H1 (cell line): ENCODE data around the gene TMCC1. TPM values are rescaled to one million over a fixed set of nuclear protein-coding genes. Genes with fewer than 3 reads are reported as not detected.
A peak's percentile ranks its signal among the peaks of the same experiment; 100 is the strongest.

Experiments
- CTCF ChIA-PET: fragments of 300-600 bp; sonication (Branson Sonifier 250); formaldehyde crosslinking; loops from one replicate; lab custom pipeline; 2021; ENCODE audit not compliant: partially characterized antibody; lab: Charles Lee
- POLR2A ChIA-PET: fragments of 300-600 bp; sonication (Branson Sonifier 250); formaldehyde crosslinking; loops from one replicate; lab custom pipeline; 2021; ENCODE audit warnings: inconsistent platforms; ENCODE audit not compliant: partially characterized antibody; lab: Charles Lee
- DNase-seq, 2 experiments: peaks; one replicate each; pipeline versions ENCODE4 v3.0.0 to v3.0.0-alpha.2; 2010 to 2022; ENCODE audit warnings: low spot score in 2 of 2, low read depth in 1 of 2, mixed read lengths in 1 of 2
- FAIRE-seq: peaks from 2 replicates; lab custom pipeline; 2011; peaks lifted over from hg19 to GRCh38; lab: Jason Lieb, UNC
- H2AFZ ChIP-seq: 2 replicates; pipeline ENCODE4 v1.8.1; 2012; ENCODE audit warnings: low read length, inconsistent platforms
- H2AK5ac ChIP-seq: 2 replicates; pipeline ENCODE4 v1.6.1; 2013; ENCODE audit warnings: low read depth, low read length
- H2BK120ac ChIP-seq: replicated peaks from 2 replicates; pipeline ENCODE3; 2013; ENCODE audit warnings: low read depth, low read length, inconsistent platforms
- H2BK12ac ChIP-seq: 2 replicates; pipeline ENCODE4 v1.6.1; 2013; ENCODE audit warnings: low read depth, low read length
- H2BK15ac ChIP-seq: 2 replicates; pipeline ENCODE4 v1.6.1; 2013; ENCODE audit warnings: low read length
- H2BK20ac ChIP-seq: 2 replicates; pipeline ENCODE4 v1.6.1; 2013; ENCODE audit warnings: low read length
- H2BK5ac ChIP-seq: 2 replicates; pipeline ENCODE4 v1.6.1; 2013; ENCODE audit warnings: low read depth, low read length
- H3K14ac ChIP-seq: 2 replicates; pipeline ENCODE4 v1.6.1; 2013; ENCODE audit warnings: inconsistent platforms; ENCODE audit not compliant: insufficient read length
- H3K18ac ChIP-seq: 2 replicates; pipeline ENCODE4 v1.6.1; 2013; ENCODE audit warnings: low read length; ENCODE audit errors: extremely low read depth
- H3K23ac ChIP-seq: 2 replicates; pipeline ENCODE4 v1.6.1; 2013; ENCODE audit warnings: inconsistent platforms; ENCODE audit not compliant: insufficient read length
- H3K23me2 ChIP-seq: 2 replicates; pipeline ENCODE4 v1.6.1; 2013; ENCODE audit warnings: low read depth, low read length
- H3K27ac ChIP-seq: 2 replicates; pipeline ENCODE4 v1.6.1; 2011; ENCODE audit warnings: low read depth, low read length, inconsistent platforms
- H3K27me3 ChIP-seq, 4 experiments: replicated peaks in 1 of 4; 1 replicate in 1 of 4; 2 replicates in 3 of 4; pipeline versions ENCODE4 v1.6.1 to v1.8.1; 2011 to 2013; ENCODE audit warnings: low read length in 3 of 4, mild to moderate bottlenecking in 3 of 4, inconsistent platforms in 2 of 4, mixed read lengths in 2 of 4, moderate library complexity in 1 of 4; ENCODE audit not compliant: control insufficient read depth in 3 of 4, insufficient read depth in 3 of 4; ENCODE audit errors: extremely low read depth in 1 of 4
- H3K36me3 ChIP-seq, 4 experiments: 2 replicates each; pipeline versions ENCODE4 v1.6.1 to v1.8.1; 2011 to 2013; ENCODE audit warnings: mild to moderate bottlenecking in 4 of 4, low read length in 3 of 4, moderate library complexity in 2 of 4, control low read depth in 1 of 4, inconsistent platforms in 1 of 4; ENCODE audit not compliant: insufficient read depth in 4 of 4, control insufficient read depth in 2 of 4
- H3K4ac ChIP-seq: replicated peaks from 2 replicates; pipeline ENCODE3; 2013; ENCODE audit warnings: low read length, low read depth, mixed read lengths, inconsistent platforms; ENCODE audit not compliant: insufficient read length
- H3K4me1 ChIP-seq, 4 experiments: replicated peaks in 1 of 4; 1 replicate in 1 of 4; 2 replicates in 3 of 4; pipeline versions ENCODE4 v1.6.1 to v1.8.1; 2011 to 2013; ENCODE audit warnings: low read length in 3 of 4, inconsistent platforms in 2 of 4, mixed read lengths in 1 of 4; ENCODE audit not compliant: insufficient read depth in 4 of 4, control insufficient read depth in 3 of 4
- H3K4me2 ChIP-seq, 2 experiments: 2 replicates each; pipeline versions ENCODE4 v1.6.1 to v1.8.1; 2011 to 2013; ENCODE audit warnings: low read depth in 2 of 2, low read length in 2 of 2, control low read depth in 1 of 2, inconsistent platforms in 1 of 2, mild to moderate bottlenecking in 1 of 2; ENCODE audit not compliant: insufficient read depth in 1 of 2
- H3K4me3 ChIP-seq, 4 experiments: fragments of 200-600, 300-600 bp in 1 of 4; sonication (generic), shearing (Covaris generic), sonication (Bioruptor Twin) in 1 of 4; 2 replicates each; pipeline versions ENCODE4 v1.5.1 to v1.8.1; 2011 to 2016; ENCODE audit warnings: low read length in 4 of 4, low read depth in 3 of 4, control low read depth in 2 of 4, inconsistent platforms in 2 of 4, mild to moderate bottlenecking in 2 of 4, mixed read lengths in 1 of 4, moderate library complexity in 1 of 4; ENCODE audit not compliant: insufficient read depth in 2 of 4; ENCODE audit errors: extremely low read depth in 1 of 4
- H3K56ac ChIP-seq: replicated peaks from 2 replicates; pipeline ENCODE3; 2013; ENCODE audit warnings: low read depth, mild to moderate bottlenecking, mixed read lengths, low read length, inconsistent platforms; ENCODE audit not compliant: insufficient read length
- H3K79me1 ChIP-seq: 2 replicates; pipeline ENCODE4 v1.6.1; 2013; ENCODE audit warnings: low read depth, low read length, control low read depth
- H3K79me2 ChIP-seq, 2 experiments: 2 replicates each; pipeline versions ENCODE4 v1.6.1 to v1.8.1; 2012 to 2013; ENCODE audit warnings: low read length in 2 of 2, mild to moderate bottlenecking in 2 of 2, inconsistent platforms in 1 of 2; ENCODE audit not compliant: insufficient read depth in 2 of 2, control insufficient read depth in 1 of 2
- H3K9ac ChIP-seq, 4 experiments: replicated peaks in 1 of 4; 1 replicate in 1 of 4; 2 replicates in 3 of 4; pipeline versions ENCODE4 v1.6.1 to v1.8.1; 2011 to 2013; ENCODE audit warnings: low read depth in 3 of 4, low read length in 3 of 4, control low read depth in 2 of 4, mild to moderate bottlenecking in 2 of 4, moderate library complexity in 2 of 4, inconsistent platforms in 1 of 4; ENCODE audit errors: extremely low read depth in 1 of 4
- H3K9me3 ChIP-seq, 2 experiments: 2 replicates each; pipeline versions ENCODE4 v1.6.1 to v1.8.1; 2012 to 2013; ENCODE audit warnings: mild to moderate bottlenecking in 2 of 2, moderate library complexity in 2 of 2, control low read depth in 1 of 2, inconsistent platforms in 1 of 2, low read depth in 1 of 2, low read length in 1 of 2, mixed read lengths in 1 of 2; ENCODE audit not compliant: insufficient read depth in 2 of 2
- H4K20me1 ChIP-seq, 2 experiments: replicated peaks in 1 of 2; 2 replicates each; pipeline versions ENCODE3 to v1.8.1; 2011 to 2013; ENCODE audit warnings: inconsistent platforms in 2 of 2, low read length in 2 of 2, mild to moderate bottlenecking in 1 of 2; ENCODE audit not compliant: insufficient read depth in 2 of 2, control insufficient read depth in 1 of 2
- H4K5ac ChIP-seq: 2 replicates; pipeline ENCODE4 v1.6.1; 2013; ENCODE audit warnings: low read length, low read depth, mixed read lengths, inconsistent platforms; ENCODE audit not compliant: insufficient read length
- H4K8ac ChIP-seq: 2 replicates; pipeline ENCODE4 v1.8.0; 2013; ENCODE audit warnings: mild to moderate bottlenecking, moderate library complexity, low read length, inconsistent platforms; ENCODE audit not compliant: insufficient read depth; ENCODE audit errors: extremely low read depth
- H4K91ac ChIP-seq: replicated peaks from 2 replicates; pipeline ENCODE3; 2013; ENCODE audit warnings: low read length, mixed read lengths, inconsistent platforms; ENCODE audit not compliant: insufficient read length
- ATF2 ChIP-seq: IDR thresholded peaks from 2 replicates; pipeline ENCODE4 v1.6.1; 2012; ENCODE audit warnings: low read length, inconsistent platforms
- CBX8 ChIP-seq: fragments of 300-800, 300-1000 bp; sonication (generic); IDR thresholded peaks from 2 replicates; pipeline ENCODE4 v1.7.1; 2016; ENCODE audit warnings: low read depth, low read length, borderline replicate concordance
- KDM1A ChIP-seq: fragments of 200-600, 300-600 bp; sonication (generic); IDR thresholded peaks from 2 replicates; pipeline ENCODE4 v1.7.1; 2016; ENCODE audit warnings: mild to moderate bottlenecking, low read length, borderline replicate concordance
- NANOG ChIP-seq: IDR thresholded peaks from 2 replicates; pipeline ENCODE4 v1.6.1; 2011; ENCODE audit warnings: low read length, low read depth, mild to moderate bottlenecking, inconsistent platforms; ENCODE audit not compliant: insufficient read depth, poor library complexity, severe bottlenecking
- SP1 ChIP-seq: IDR thresholded peaks from 2 replicates; pipeline ENCODE4 v1.6.1; 2011; ENCODE audit warnings: low read depth, low read length
- WGBS, 2 experiments: shearing (Covaris generic) in 1 of 2; methylation state at CpG; one replicate each; pipeline versions ENCODE4 v1.1.6 to v1.1.7; 2013 to 2015; ENCODE audit warnings: low lambda C conversion rate in 2 of 2, mixed read lengths in 2 of 2, inconsistent platforms in 1 of 2, low coverage in 1 of 2, missing lambda C conversion rate in 1 of 2; ENCODE audit not compliant: insufficient replicate concordance in 2 of 2, insufficient coverage in 1 of 2, insufficient read length in 1 of 2; ENCODE audit errors: extremely low coverage in 1 of 2, missing lambda C conversion rate in 1 of 2; 5-methylcytosine and 5-hydroxymethylcytosine counted together
- polyA plus RNA-seq, 7 experiments: library from polyadenylated mRNA; depleted of rRNA in 3 of 7; stranded (reverse) in 5 of 7; unstranded in 2 of 7; fragments of >200 nt in 5 of 7; fragments of 200-250 nt in 2 of 7; gene quantifications; 1 replicate in 5 of 7; 2 replicates in 1 of 7; 4 replicates in 1 of 7; pipeline versions ENCODE4 v1.2.1 to v1.2.3, GENCODE V29; 2011 to 2013; ENCODE audit warnings: missing spikeins in 2 of 7, mixed read lengths in 2 of 7
- total RNA-seq: library from RNA; stranded (reverse); fragmentation: NEBNext Ultra II Directional; extraction: Animal tissue kit (Norgen Biotek cat#: 25700); gene quantifications from 2 replicates; pipeline ENCODE4 v1.2.1, GENCODE V29; 2021

The TMCC1 gene
- total and polyA plus RNA-seq, 2 of the 8 experiments (the other 6 are each of a cell fraction or from before 2014, with no cell fraction given) = 10.4 to 27.1 TPM

- Histone ChIP-seq H4K5ac (no peak overlapping the region), H2BK120ac (peak overlapping the region; percentile 15), H2AK5ac (peak overlapping the region; percentile 77; the same call in 1 of the 2 replicates), H2BK12ac (peak overlapping the region; percentile 85; the same call in 1 of the 2 replicates), H3K23ac (no peak overlapping the region), H2BK20ac (peak overlapping the region; percentile 87; the same call in 1 of the 2 replicates), H3K9ac (no peak overlapping the region), H3K56ac (no peak overlapping the region), H2BK15ac (peak overlapping the region; percentile 97; the same call in 1 of the 2 replicates), H3K14ac (no peak overlapping the region), H3K27me3 (no peaks in the 10 kb centered on the region), H4K20me1 (peaks cover 0 to 5% of the 10 kb centered on the region in 2 experiments), H3K4me1 (peaks cover 11 to 68% (median 58%) of the 10 kb centered on the region in 4 experiments), H3K36me3 (no peaks in the 10 kb centered on the region), H3K79me2 (peaks cover 0 to 24% of the 10 kb centered on the region in 2 experiments; a peak in 2 of 4 replicates)
- CTCF ChIA-PET = interaction anchor here (1.2 kb wide), 1 partner anchor 227 kb away, joined by 6 read pairs; no protein-coding TSS in a partner anchor
- no peak for DNase-seq
- no peak for TF ChIP-seq NANOG
- no peak for TF ChIP-seq ATF2
- TF ChIP-seq KDM1A = peak; percentile 76; the same call in 1 of the 2 replicates
- no peak for TF ChIP-seq SP1
- TF ChIP-seq CBX8 = no peak
- TF ChIP-seq, all 59 proteins: peak for 1
- H3K9me3 ChIP-seq = no peaks in the 10 kb centered on the region
- H2BK5ac ChIP-seq = peak overlapping the region; percentile 97; the same call in 1 of the 2 replicates
- no peak overlapping the region for H4K8ac ChIP-seq
- H3K79me1 ChIP-seq = peaks cover 6% of the 10 kb centered on the region
- no peak overlapping the region for H3K4ac ChIP-seq
- H3K4me3 ChIP-seq = no peak overlapping the region
- H3K27ac ChIP-seq = no peak overlapping the region
- no peak for FAIRE-seq
- no peaks in the 10 kb centered on the region; the same call in 1 of the 2 replicates for H3K23me2 ChIP-seq
- H3K4me2 ChIP-seq = no peak overlapping the region
- H3K18ac ChIP-seq = no peak overlapping the region
- POLR2A ChIA-PET = interaction anchor here (1.2 kb wide), 2 partner anchors 32 to 61 kb away, joined by 3 to 5 read pairs; no protein-coding TSS in a partner anchor
- H2AFZ ChIP-seq = no peak overlapping the region
- WGBS, 2 experiments = 94% methylated on average over 11 of the region's 11 CpGs; no CpG with 5 or more reads in 1 of the 2 experiments
- H4K91ac ChIP-seq = peak overlapping the region; percentile 81
These were observed 295.0 kb downstream of the TMCC1 start for GRCh38 chr3:129598484-129598883.
